Measurements from ENCODE around the gene ENGASE.

The ENGASE gene

DNA sequence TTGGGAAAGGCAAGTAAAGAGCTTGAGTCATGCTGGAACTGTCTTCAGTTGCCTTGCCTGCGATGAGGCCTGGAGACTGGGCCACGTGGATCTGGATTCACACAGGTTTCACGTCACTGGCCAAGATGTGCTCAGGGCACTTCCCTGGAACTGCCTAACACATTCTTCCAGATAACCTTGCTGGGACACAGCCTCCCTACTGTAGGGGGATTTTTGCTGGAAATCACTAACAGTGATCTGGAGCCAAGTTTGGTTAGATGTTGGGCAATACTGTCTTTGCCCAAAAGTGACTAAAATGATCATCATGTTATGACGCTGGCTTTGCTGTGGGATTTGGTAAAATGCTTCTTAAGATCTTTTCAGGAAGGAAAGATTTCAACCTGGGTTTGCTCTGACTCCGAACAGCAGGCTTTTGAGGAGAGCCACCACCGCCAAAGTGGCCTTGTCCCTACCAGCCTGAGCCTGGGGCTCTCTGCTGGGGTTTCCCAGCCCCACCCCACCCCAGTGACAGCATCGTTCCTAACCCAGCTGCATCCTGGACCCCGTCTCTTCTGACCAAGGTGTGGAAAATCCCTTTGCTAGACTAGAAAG, 36.0 kb upstream of the ENGASE start:
- WGBS (ENCODE audit: extremely low coverage, insufficient coverage, insufficient read length) = no CpG with 5 or more reads among the region's 8 CpGs
- no peak overlapping the region for H4K91ac ChIP-seq (ENCODE audit: low read depth, low read length)
- H3K9ac ChIP-seq (ENCODE audit: low read length) = no peak overlapping the region

DNA sequence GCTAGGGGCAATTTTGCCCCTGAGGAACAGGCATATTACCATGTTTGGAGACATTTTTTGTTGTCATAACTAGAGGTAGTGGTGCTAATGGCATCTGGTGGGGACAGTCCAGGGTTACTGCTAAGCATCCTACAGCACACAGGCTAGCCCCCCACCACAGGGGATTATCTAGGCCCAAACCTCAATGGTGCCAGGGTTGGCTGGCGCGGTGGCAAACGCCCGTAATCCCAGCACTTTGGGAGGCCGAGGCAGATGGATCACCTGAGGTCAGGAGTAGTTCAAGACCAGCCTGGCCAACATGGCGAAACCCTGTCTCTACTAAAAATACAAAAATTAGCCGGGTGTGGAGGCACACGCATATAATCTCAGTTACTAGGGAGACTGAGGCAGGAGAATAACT, 35.5 kb upstream of the ENGASE start:
- Histone ChIP-seq H3K9me3 (ENCODE audit: insufficient read depth, low read depth, low read length) (peaks cover 9% of the 10 kb centered on the region), H4K12ac (ENCODE audit: low read depth, low read length) (no peak overlapping the region), H3K4me3 (ENCODE audit: low read depth, low read length) (no peak overlapping the region), H2BK12ac (ENCODE audit: low read length) (no peak overlapping the region), H3K4me2 (ENCODE audit: low read length) (no peak overlapping the region), H3K27me3 (ENCODE audit: insufficient read depth, low read length) (no peaks in the 10 kb centered on the region), H4K8ac (ENCODE audit: low read depth, low read length) (no peak overlapping the region), H3K18ac (ENCODE audit: low read length) (no peak overlapping the region), H3K4me1 (ENCODE audit: control insufficient read depth in 1 of 2, insufficient read depth in 2 of 2, low read length in 2 of 2) (no peaks in the 10 kb centered on the region), H2AFZ (ENCODE audit: insufficient read depth, low read length, poor library complexity) (no peak overlapping the region), H3K14ac (ENCODE audit: low read length) (no peak overlapping the region), H3K36me3 (ENCODE audit: control insufficient read depth in 1 of 2, insufficient read depth in 2 of 2, low read length in 2 of 2) (no peaks in the 10 kb centered on the region), H2BK5ac (ENCODE audit: low read depth, low read length, poor library complexity) (no peak overlapping the region), H3K9ac (ENCODE audit: low read length) (no peak overlapping the region), H3K79me1 (ENCODE audit: low read length) (no peaks in the 10 kb centered on the region), H3K79me2 (ENCODE audit: control insufficient read depth, insufficient read depth, low read length, poor library complexity) (no peaks in the 10 kb centered on the region), H2BK120ac (ENCODE audit: insufficient read depth, low read length, poor library complexity) (no peak overlapping the region), H3K23ac (ENCODE audit: low read length) (no peak overlapping the region), H3K4ac (ENCODE audit: low read depth, low read length) (no peak overlapping the region), H3K27ac (ENCODE audit: low read depth, low read length) (no peak overlapping the region), H2AK5ac (ENCODE audit: low read length) (no peak overlapping the region), H4K91ac (ENCODE audit: low read depth, low read length) (no peak overlapping the region)
- WGBS (ENCODE audit: extremely low coverage, insufficient coverage, insufficient read length) = no CpG with 5 or more reads among the region's 8 CpGs
- DNase-seq = no peak

More for the DNA sequence above, 36.0 kb upstream of the ENGASE start:
- H3K23ac ChIP-seq (ENCODE audit: low read length) = no peak overlapping the region
- no peak overlapping the region for H3K18ac ChIP-seq (ENCODE audit: low read length)
- no peak overlapping the region for H3K4me3 ChIP-seq (ENCODE audit: low read depth, low read length)
- no peaks in the 10 kb centered on the region for H3K79me1 ChIP-seq (ENCODE audit: low read length)
- H4K8ac ChIP-seq (ENCODE audit: low read depth, low read length) = no peak overlapping the region
- no peaks in the 10 kb centered on the region for H3K27me3 ChIP-seq (ENCODE audit: insufficient read depth, low read length)
- H3K36me3 ChIP-seq (ENCODE audit: control insufficient read depth in 1 of 2, insufficient read depth in 2 of 2, low read length in 2 of 2) = no peaks in the 10 kb centered on the region
- DNase-seq = peak; percentile 45 to 55
- H2BK5ac ChIP-seq (ENCODE audit: low read depth, low read length, poor library complexity) = no peak overlapping the region
- H2BK120ac ChIP-seq (ENCODE audit: insufficient read depth, low read length, poor library complexity) = no peak overlapping the region
- no peak overlapping the region for H2AFZ ChIP-seq (ENCODE audit: insufficient read depth, low read length, poor library complexity)
- H2AK5ac ChIP-seq (ENCODE audit: low read length) = no peak overlapping the region
- no peaks in the 10 kb centered on the region for H3K4me1 ChIP-seq (ENCODE audit: control insufficient read depth in 1 of 2, insufficient read depth in 2 of 2, low read length in 2 of 2)
- no peak overlapping the region for H4K12ac ChIP-seq (ENCODE audit: low read depth, low read length)
- no peaks in the 10 kb centered on the region for H3K79me2 ChIP-seq (ENCODE audit: control insufficient read depth, insufficient read depth, low read length, poor library complexity)
- no peak overlapping the region for H3K4me2 ChIP-seq (ENCODE audit: low read length)
- no peak overlapping the region for H2BK12ac ChIP-seq (ENCODE audit: low read length)
- peaks cover 9% of the 10 kb centered on the region for H3K9me3 ChIP-seq (ENCODE audit: insufficient read depth, low read depth, low read length)
- no peak overlapping the region for H3K14ac ChIP-seq (ENCODE audit: low read length)
- H3K27ac ChIP-seq (ENCODE audit: low read depth, low read length) = no peak overlapping the region
- no peak overlapping the region for H3K4ac ChIP-seq (ENCODE audit: low read depth, low read length)

- Histone ChIP-seq H3K27ac (ENCODE audit: low read depth, low read length) (no peak overlapping the region), H3K9ac (ENCODE audit: low read length) (no peak overlapping the region), H4K91ac (ENCODE audit: low read depth, low read length) (no peak overlapping the region), H3K4ac (ENCODE audit: low read depth, low read length) (no peak overlapping the region), H3K23ac (ENCODE audit: low read length) (no peak overlapping the region), H3K4me3 (ENCODE audit: low read depth, low read length) (no peak overlapping the region), H3K14ac (ENCODE audit: low read length) (no peak overlapping the region), H3K4me2 (ENCODE audit: low read length) (no peak overlapping the region), H2AK5ac (ENCODE audit: low read length) (no peak overlapping the region), H3K79me2 (ENCODE audit: control insufficient read depth, insufficient read depth, low read length, poor library complexity) (no peaks in the 10 kb centered on the region), H3K36me3 (ENCODE audit: control insufficient read depth in 1 of 2, insufficient read depth in 2 of 2, low read length in 2 of 2) (no peaks in the 10 kb centered on the region), H3K18ac (ENCODE audit: low read length) (no peak overlapping the region), H3K27me3 (ENCODE audit: insufficient read depth, low read length) (no peaks in the 10 kb centered on the region), H2BK12ac (ENCODE audit: low read length) (no peak overlapping the region), H2AFZ (ENCODE audit: insufficient read depth, low read length, poor library complexity) (no peak overlapping the region), H4K12ac (ENCODE audit: low read depth, low read length) (no peak overlapping the region), H2BK5ac (ENCODE audit: low read depth, low read length, poor library complexity) (no peak overlapping the region), H3K9me3 (ENCODE audit: insufficient read depth, low read depth, low read length) (peaks cover 9% of the 10 kb centered on the region), H3K79me1 (ENCODE audit: low read length) (no peaks in the 10 kb centered on the region), H4K8ac (ENCODE audit: low read depth, low read length) (no peak overlapping the region), H2BK120ac (ENCODE audit: insufficient read depth, low read length, poor library complexity) (no peak overlapping the region), H3K4me1 (ENCODE audit: control insufficient read depth in 1 of 2, insufficient read depth in 2 of 2, low read length in 2 of 2) (no peaks in the 10 kb centered on the region)
- no peak for DNase-seq
- no CpG with 5 or more reads among the region's 6 CpGs for WGBS (ENCODE audit: extremely low coverage, insufficient coverage, insufficient read length)
Measured at GRCh38 chr17:79039886-79040285, 34.7 kb upstream of the ENGASE start.

DNA sequence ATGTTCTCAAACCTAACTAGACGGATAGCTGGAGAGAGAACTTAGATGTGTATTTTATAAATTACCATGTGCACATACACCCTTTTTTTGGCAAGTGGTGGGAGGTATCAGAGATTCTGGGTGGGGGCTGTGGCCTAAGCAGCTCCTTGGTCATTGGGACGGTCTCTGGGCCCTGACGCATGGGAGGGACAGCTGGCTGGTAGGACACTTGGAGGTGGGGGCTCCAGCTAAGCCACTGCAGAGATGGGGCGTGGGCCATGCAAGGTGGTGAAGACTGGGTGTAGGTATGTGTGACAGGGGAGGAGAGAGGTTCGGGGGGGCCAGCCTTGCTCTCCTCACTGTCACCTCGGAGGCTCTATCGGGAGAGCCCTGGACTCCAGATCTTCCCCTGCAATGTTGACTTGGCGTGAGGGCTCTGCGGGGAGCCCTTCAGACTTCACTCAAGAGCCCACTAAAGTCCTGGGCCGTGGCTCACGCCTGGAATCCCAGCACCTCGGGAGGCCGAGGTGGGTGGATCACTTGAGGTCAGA, 33.5 kb upstream of the ENGASE start:
- Histone ChIP-seq H3K79me2 (ENCODE audit: control insufficient read depth, insufficient read depth, low read length, poor library complexity) (no peaks in the 10 kb centered on the region), H3K14ac (ENCODE audit: low read length) (no peak overlapping the region), H2BK120ac (ENCODE audit: insufficient read depth, low read length, poor library complexity) (no peak overlapping the region), H3K4me1 (ENCODE audit: control insufficient read depth in 1 of 2, insufficient read depth in 2 of 2, low read length in 2 of 2) (no peaks in the 10 kb centered on the region), H3K79me1 (ENCODE audit: low read length) (no peaks in the 10 kb centered on the region), H4K91ac (ENCODE audit: low read depth, low read length) (no peak overlapping the region), H2BK5ac (ENCODE audit: low read depth, low read length, poor library complexity) (no peak overlapping the region), H3K9ac (ENCODE audit: low read length) (no peak overlapping the region), H3K36me3 (ENCODE audit: control insufficient read depth in 1 of 2, insufficient read depth in 2 of 2, low read length in 2 of 2) (no peaks in the 10 kb centered on the region), H4K8ac (ENCODE audit: low read depth, low read length) (no peak overlapping the region), H3K4ac (ENCODE audit: low read depth, low read length) (no peak overlapping the region), H2AFZ (ENCODE audit: insufficient read depth, low read length, poor library complexity) (no peak overlapping the region), H4K12ac (ENCODE audit: low read depth, low read length) (no peak overlapping the region), H2BK12ac (ENCODE audit: low read length) (no peak overlapping the region), H3K4me2 (ENCODE audit: low read length) (no peak overlapping the region), H2AK5ac (ENCODE audit: low read length) (no peak overlapping the region), H3K27me3 (ENCODE audit: insufficient read depth, low read length) (no peaks in the 10 kb centered on the region), H3K9me3 (ENCODE audit: insufficient read depth, low read depth, low read length) (peaks cover 9% of the 10 kb centered on the region), H3K27ac (ENCODE audit: low read depth, low read length) (no peak overlapping the region), H3K4me3 (ENCODE audit: low read depth, low read length) (no peak overlapping the region), H3K23ac (ENCODE audit: low read length) (no peak overlapping the region), H3K18ac (ENCODE audit: low read length) (no peak overlapping the region)
- DNase-seq = no peak
- WGBS (ENCODE audit: extremely low coverage, insufficient coverage, insufficient read length) = no CpG with 5 or more reads among the region's 13 CpGs
